T-helper 2 cell treated with Interferon-gamma antibody and Interleukin-4, amounts not matched to agents 100 ng/mL and 5 ng/mL, for 36 hours (primary cell): Measurements from ENCODE around the gene MIPOL1. TPM values are rescaled to one million over a fixed set of nuclear protein-coding genes. Genes with fewer than 3 reads are reported as not detected.

Experiments
- intact Hi-C: fragments of 100-400 bp; cut with micrococcal nuclease; formaldehyde crosslinking; loops from one replicate; pipeline ENCODE4 v1.15.1; 2023
- total RNA-seq: library from RNA; stranded (reverse); gene quantifications from 2 replicates; pipeline ENCODE4 v1.2.3, GENCODE V29; 2022

MIPOL1 gene
- total RNA-seq, 1 donor from 2014 or later: not detected

- intact Hi-C loops: no loop called here
Measured at GRCh38 chr14:37584211-37585100, 386.7 kb downstream of the MIPOL1 start.

GRCh38 chr14:37585101-37585511 is 387.4 kb downstream of the MIPOL1 start:
- intact Hi-C loops: no loop called here

- intact Hi-C loops: no loop called here
Measured at GRCh38 chr14:37585971-37586796, 388.4 kb downstream of the MIPOL1 start.

- intact Hi-C loops: no loop called here
Measured at GRCh38 chr14:37586797-37587130, 389.0 kb downstream of the MIPOL1 start.

- intact Hi-C loops: no loop called here
Measured at GRCh38 chr14:37587131-37587803, 389.5 kb downstream of the MIPOL1 start.

- intact Hi-C loops: no loop called here
Measured at GRCh38 chr14:37587881-37588666, 390.3 kb downstream of the MIPOL1 start.

- intact Hi-C loops: no loop called here
Measured at GRCh38 chr14:37588667-37588955, 390.9 kb downstream of the MIPOL1 start.

GRCh38 chr14:37588956-37589714 is 391.4 kb downstream of the MIPOL1 start:
- intact Hi-C loops: no loop called here

- intact Hi-C loops: loop anchor here (5.0 kb wide), 3 partner anchors 622 to 1068 kb away; partner anchors contain the start of gene NKX2-1
Measured at GRCh38 chr14:37589715-37590427, 392.1 kb downstream of the MIPOL1 start.

GRCh38 chr14:37590428-37591139 is 392.8 kb downstream of the MIPOL1 start:
- intact Hi-C loops: loop anchor here (5.0 kb wide), 3 partner anchors 622 to 1068 kb away; partner anchors contain the start of gene NKX2-1

- intact Hi-C loops: loop anchor here (5.0 kb wide), 3 partner anchors 621 to 1069 kb away; partner anchors contain the start of gene NKX2-1
Measured at GRCh38 chr14:37591311-37591940, 393.7 kb downstream of the MIPOL1 start.

GRCh38 chr14:37591941-37592481 is 394.3 kb downstream of the MIPOL1 start:
- intact Hi-C loops: loop anchor here (5.0 kb wide), 3 partner anchors 620 to 1070 kb away; partner anchors contain the start of gene NKX2-1

GRCh38 chr14:37592482-37593408 is 395.0 kb downstream of the MIPOL1 start:
- intact Hi-C loops: loop anchor here (5.0 kb wide), 3 partner anchors 620 to 1070 kb away; partner anchors contain the start of gene NKX2-1

- intact Hi-C loops: loop anchor here (5.0 kb wide), 3 partner anchors 619 to 1071 kb away; partner anchors contain the start of gene NKX2-1
Measured at GRCh38 chr14:37593511-37594237, 395.9 kb downstream of the MIPOL1 start.

- intact Hi-C loops: loop anchor here (5.0 kb wide), 3 partner anchors 618 to 1072 kb away; partner anchors contain the start of gene NKX2-1
Measured at GRCh38 chr14:37594238-37594970, 396.7 kb downstream of the MIPOL1 start.
